ENCODE data around the gene PPP1R3G.
"Not testable (repeated sequence)": the region's sequence is repeated elsewhere in the genome, so short reads cannot be mapped to it uniquely, and the experiment has no call there.

Gene PPP1R3G

GRCh38 chr6:5084781-5085647, at the start of gene PPP1R3G:
Gene PPP1R3G, plus strand, starts transcription at chr6:5085341. Its CDS starts 145 bp downstream, at chr6:5085486.
- no peak for DNase-seq (ENCODE audit: low read depth, low spot score)

- no peak for DNase-seq (ENCODE audit: low read depth, low spot score)
These were observed 48.9 kb upstream of the PPP1R3G start for GRCh38 chr6:5036269-5036668.

GRCh38 chr6:5041955-5042354, 43.2 kb upstream of the PPP1R3G start:
- DNase-seq (ENCODE audit: low read depth, low spot score): no peak

GRCh38 chr6:5042436-5042835, 42.7 kb upstream of the PPP1R3G start:
- no peak for DNase-seq (ENCODE audit: low read depth, low spot score)

GRCh38 chr6:5044866-5045265, 40.3 kb upstream of the PPP1R3G start:
- no peak for DNase-seq (ENCODE audit: low read depth, low spot score)

- no peak for DNase-seq (ENCODE audit: low read depth, low spot score)
These were observed 39.7 kb upstream of the PPP1R3G start for GRCh38 chr6:5045416-5045815.

GRCh38 chr6:5046430-5046829, 38.7 kb upstream of the PPP1R3G start:
- DNase-seq (ENCODE audit: low read depth, low spot score): no peak

- no peak for DNase-seq (ENCODE audit: low read depth, low spot score)
These were observed 35.1 kb upstream of the PPP1R3G start for GRCh38 chr6:5050009-5050408.

- DNase-seq (ENCODE audit: low read depth, low spot score): no peak
These were observed 33.7 kb upstream of the PPP1R3G start for GRCh38 chr6:5051394-5051793.

- no peak for DNase-seq (ENCODE audit: low read depth, low spot score)
These were observed 32.1 kb upstream of the PPP1R3G start for GRCh38 chr6:5053038-5053437.

- DNase-seq (ENCODE audit: low read depth, low spot score): no peak
These were observed 31.3 kb upstream of the PPP1R3G start for GRCh38 chr6:5053864-5054244.

GRCh38 chr6:5054245-5054873, 30.8 kb upstream of the PPP1R3G start:
- no peak for DNase-seq (ENCODE audit: low read depth, low spot score)

- DNase-seq (ENCODE audit: low read depth, low spot score): no peak
These were observed 30.0 kb upstream of the PPP1R3G start for GRCh38 chr6:5055118-5055517.

GRCh38 chr6:5058254-5058653, 26.9 kb upstream of the PPP1R3G start:
- no peak for DNase-seq (ENCODE audit: low read depth, low spot score)

GRCh38 chr6:5059036-5059896, 25.9 kb upstream of the PPP1R3G start:
- no peak for DNase-seq (ENCODE audit: low read depth, low spot score)

- not testable (repeated sequence) for DNase-seq (ENCODE audit: low read depth, low spot score)
These were observed 24.7 kb upstream of the PPP1R3G start for GRCh38 chr6:5060439-5060838.

- no peak for DNase-seq (ENCODE audit: low read depth, low spot score)
These were observed 24.0 kb upstream of the PPP1R3G start for GRCh38 chr6:5061152-5061551.

- no peak for DNase-seq (ENCODE audit: low read depth, low spot score)
These were observed 21.5 kb upstream of the PPP1R3G start for GRCh38 chr6:5063617-5064016.

- DNase-seq (ENCODE audit: low read depth, low spot score): no peak
These were observed 18.6 kb upstream of the PPP1R3G start for GRCh38 chr6:5066456-5067093.

- DNase-seq (ENCODE audit: low read depth, low spot score): no peak
These were observed 17.8 kb upstream of the PPP1R3G start for GRCh38 chr6:5067305-5067704.

GRCh38 chr6:5068153-5068751, 16.9 kb upstream of the PPP1R3G start:
- DNase-seq (ENCODE audit: low read depth, low spot score): no peak

Measured in brain pericyte (primary cell).